SK-N-SH treated with all-trans-retinoic acid at 6 μM for 48 hours (cell line): Measurements from ENCODE around the gene DNMBP.

Experiments
- ARNTL ChIP-seq: fragments of 450-650 bp; formaldehyde crosslinking; IDR thresholded peaks from 2 replicates; pipeline ENCODE4 v1.5.0; 2020; ENCODE audit warnings: low read depth, mild to moderate bottlenecking, moderate library complexity, borderline replicate concordance
- BACH2 ChIP-seq: fragments of 250-450 bp; sonication (Bioruptor Pico); IDR thresholded peaks from 2 replicates; pipeline ENCODE4 v1.9.0; 2021; ENCODE audit warnings: mild to moderate bottlenecking, borderline replicate concordance
- ISL1 ChIP-seq: fragments of 250-450 bp; sonication (Bioruptor Pico); IDR thresholded peaks from 2 replicates; pipeline ENCODE4 v2.1.2; 2022; ENCODE audit warnings: mild to moderate bottlenecking, moderate library complexity
- OSR1 ChIP-seq: fragments of 250-450 bp; sonication (Bioruptor Pico); IDR thresholded peaks from 2 replicates; pipeline ENCODE4 v1.8.0; 2022; ENCODE audit warnings: moderate library complexity, mild to moderate bottlenecking, inconsistent platforms
- TOX ChIP-seq: fragments of 250-450 bp; sonication (Bioruptor Pico); IDR thresholded peaks from 2 replicates; pipeline ENCODE4 v1.8.0; 2021; ENCODE audit warnings: mild to moderate bottlenecking, moderate library complexity, borderline replicate concordance
- ZFP3 ChIP-seq: fragments of 250-450 bp; sonication (Bioruptor Pico); IDR thresholded peaks from 2 replicates; pipeline ENCODE4 v1.5.0; 2020; ENCODE audit warnings: mild to moderate bottlenecking, moderate library complexity
- ZFP30 ChIP-seq: fragments of 450-650 bp; formaldehyde crosslinking; IDR thresholded peaks from 2 replicates; pipeline ENCODE4 v1.5.0; 2022; ENCODE audit warnings: mild to moderate bottlenecking, moderate library complexity
- ZNF70 ChIP-seq: fragments of 450-650 bp; formaldehyde crosslinking; IDR thresholded peaks from 2 replicates; pipeline ENCODE4 v1.5.0; 2020; ENCODE audit warnings: mild to moderate bottlenecking, moderate library complexity

- no peak for TF ChIP-seq ZFP3 (CRISPR knock-in tag)
- no peak for TF ChIP-seq BACH2 (CRISPR knock-in tag)
- no peak for TF ChIP-seq TOX
- TF ChIP-seq ZFP30 (CRISPR knock-in tag), result no peak
- no peak for TF ChIP-seq OSR1 (CRISPR knock-in tag)
- no peak for TF ChIP-seq ARNTL (CRISPR knock-in tag)
- TF ChIP-seq ISL1 (CRISPR knock-in tag), result no peak
- no peak for TF ChIP-seq ZNF70 (CRISPR knock-in tag)
Measured at GRCh38 chr10:100009793-100010676, at the start of gene DNMBP.
